Hepatocyte (in vitro differentiated cells): Measurements from ENCODE around the gene RARG.

Experiments
- CTCF ChIP-seq: fragments of 200-600 bp; sonication (generic); IDR thresholded peaks from 2 replicates; pipeline ENCODE4 v1.5.1; 2016; ENCODE audit warnings: antibody characterized with exemption, mild to moderate bottlenecking; ENCODE audit not compliant: poor library complexity
- EZH2 ChIP-seq: fragments of 200-600 bp; sonication (generic); IDR thresholded peaks from 2 replicates; pipeline ENCODE4 v1.6.1; 2016; ENCODE audit warnings: antibody characterized with exemption, mild to moderate bottlenecking, borderline replicate concordance
- EZH2phosphoT487 ChIP-seq: fragments of 200-600 bp; sonication (generic); IDR thresholded peaks from one replicate; pipeline ENCODE4 v1.6.1; 2018; ENCODE audit warnings: antibody characterized with exemption, mild to moderate bottlenecking, low read depth, moderate library complexity; ENCODE audit not compliant: unreplicated experiment, severe bottlenecking

- TF ChIP-seq CTCF (no peak), EZH2 (no peak), EZH2phosphoT487 (no peak)
Observed at GRCh38 chr12:53236443-53237111, 4.6 kb upstream of the RARG start.
